Measurements from ENCODE around the gene CAPN10.

Gene CAPN10

DNA sequence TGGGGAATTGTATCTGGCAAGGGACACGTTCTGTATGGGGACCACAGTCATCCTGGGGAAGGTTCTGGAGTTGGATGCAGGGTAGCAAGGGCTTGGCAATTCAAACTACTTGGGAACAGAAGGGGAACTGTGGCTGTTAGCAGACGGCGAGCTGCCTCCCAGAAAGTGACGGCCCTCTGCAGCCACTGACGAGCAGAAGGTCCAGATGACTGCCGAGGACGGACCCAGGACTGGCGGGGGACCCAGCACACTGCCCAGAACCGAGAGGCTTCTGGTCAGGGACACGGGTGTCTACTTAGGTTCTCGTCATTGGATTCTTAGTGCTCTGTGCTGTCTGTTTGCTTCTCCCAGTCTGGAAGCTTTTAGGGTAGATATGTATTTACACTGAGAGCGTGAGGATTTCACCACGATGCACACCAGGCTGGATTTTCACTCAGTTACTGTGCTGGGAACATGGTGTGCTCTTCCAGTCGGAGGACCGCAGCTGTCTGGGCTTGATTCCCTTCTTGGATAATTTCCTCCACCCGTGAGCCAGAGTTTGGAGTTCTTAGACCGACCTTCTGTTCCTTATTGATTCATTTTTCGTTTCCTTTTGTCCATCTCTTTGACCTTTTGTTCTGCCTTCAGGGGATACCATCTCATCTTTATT, 52.1 kb downstream of the CAPN10 start:
- no peak for DNase-seq (ENCODE audit: low spot score)

- no peak for DNase-seq (ENCODE audit: low spot score)
Measured at GRCh38 chr2:240639566-240639965, 53.0 kb downstream of the CAPN10 start.

DNA sequence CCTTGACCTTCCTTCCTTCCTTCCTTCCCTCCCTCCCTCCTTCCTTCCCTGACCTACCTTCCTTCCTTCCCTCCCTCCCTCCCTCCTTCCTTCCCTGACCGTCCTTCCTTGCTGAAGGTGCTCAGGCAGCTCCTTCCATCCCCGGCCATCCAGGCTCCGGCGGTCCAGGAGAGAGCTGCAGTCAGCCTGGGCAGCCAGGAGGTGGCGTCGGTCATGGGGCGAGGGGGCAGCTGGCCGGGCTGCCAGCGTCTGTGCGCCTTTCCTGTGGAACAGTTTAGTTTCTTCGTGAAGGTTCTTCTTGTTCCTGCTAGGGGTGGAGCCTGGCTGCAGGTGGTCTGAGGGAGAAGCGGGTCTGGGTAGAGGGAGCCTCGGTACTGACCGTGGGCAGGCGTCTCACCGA, 54.4 kb downstream of the CAPN10 start:
- peak; percentile 90 for DNase-seq (ENCODE audit: low spot score)

DNA sequence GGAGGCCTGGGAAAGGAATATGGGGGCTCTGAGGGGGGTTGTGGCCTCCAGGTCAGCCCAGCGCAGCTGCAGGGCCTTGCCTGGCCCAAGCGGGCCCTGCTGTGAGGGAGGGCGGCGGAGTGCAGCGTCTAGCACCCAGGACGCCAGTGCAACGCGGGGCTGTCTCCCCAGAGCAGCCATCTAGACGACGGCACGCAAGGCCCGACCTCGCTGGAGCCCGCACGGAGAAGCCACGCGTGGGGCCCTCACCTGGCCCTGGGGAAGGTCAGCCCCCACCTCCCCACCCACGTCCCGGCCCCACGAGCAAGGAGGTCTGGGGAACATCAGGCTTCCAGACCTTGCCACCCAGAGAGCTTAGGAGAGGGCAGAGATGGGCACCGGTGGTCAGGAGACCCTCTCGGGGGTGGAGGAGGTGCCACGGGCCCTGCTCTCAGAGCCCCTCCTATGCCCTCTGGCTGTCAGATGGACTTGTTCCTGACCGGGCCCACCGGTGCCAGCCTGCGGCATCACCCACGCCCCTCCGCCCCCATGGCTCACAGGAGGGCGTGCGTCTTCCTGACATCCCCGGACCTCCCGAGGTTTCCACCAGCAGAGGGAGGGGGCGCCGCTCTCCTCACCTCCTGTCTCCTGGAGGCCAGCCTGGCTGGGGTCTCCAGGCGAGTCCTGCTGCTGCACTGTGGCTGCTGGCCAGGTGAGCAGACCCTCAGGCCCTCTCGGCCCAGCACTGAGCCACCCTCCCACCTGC, 55.7 kb downstream of the CAPN10 start:
- peak; percentile 9 for DNase-seq (ENCODE audit: low spot score)

DNA sequence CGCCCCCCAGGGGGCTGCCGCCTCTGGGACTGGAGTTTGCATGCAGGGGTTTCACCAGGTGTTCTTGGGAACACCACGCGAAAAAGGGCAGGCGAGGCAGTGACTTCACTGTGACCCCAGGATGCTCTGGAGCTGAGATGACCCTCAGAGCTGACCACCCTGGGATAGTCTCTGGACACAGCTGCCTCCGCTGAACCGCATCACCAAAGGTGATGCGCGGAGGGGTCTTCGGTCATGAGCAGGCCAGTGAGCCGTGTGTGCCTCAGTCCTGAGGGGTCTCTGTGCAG, 56.2 kb downstream of the CAPN10 start:
- no peak for DNase-seq (ENCODE audit: low spot score)

DNA sequence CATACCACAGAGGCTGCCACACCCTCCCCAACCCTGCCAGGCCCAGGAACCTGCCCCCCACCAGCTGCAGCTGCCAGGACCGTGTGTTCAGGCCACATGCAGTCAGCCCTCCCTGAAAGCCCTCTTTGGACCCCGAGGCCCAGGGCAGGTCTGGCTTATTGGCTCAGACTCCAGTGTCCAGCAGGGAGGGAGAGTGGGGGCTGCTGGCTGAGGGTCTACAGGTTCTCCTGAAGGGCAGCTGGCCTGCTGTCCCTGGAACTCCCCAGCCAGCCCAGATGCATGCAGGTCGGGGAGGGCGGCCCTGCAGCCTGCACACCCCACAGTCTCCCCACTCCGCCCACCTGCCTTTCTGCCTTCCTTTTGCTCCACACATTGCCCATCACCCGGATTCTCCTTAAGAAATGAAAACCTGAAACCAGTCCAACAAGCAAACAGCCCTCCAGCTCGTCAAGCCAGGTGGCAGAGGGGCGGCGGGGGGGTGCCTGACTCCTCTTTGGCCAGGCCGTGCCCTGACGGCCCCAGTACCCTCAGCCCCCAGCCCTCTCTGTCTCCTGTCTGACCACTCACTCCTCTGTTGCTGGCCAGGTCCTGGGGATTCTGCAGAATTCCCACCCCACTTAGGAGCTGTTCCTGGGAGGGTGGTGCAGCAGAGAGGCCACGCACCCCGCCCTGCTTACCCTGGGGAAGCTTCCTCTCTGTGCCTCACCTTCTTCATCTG, 56.7 kb downstream of the CAPN10 start:
- peak; percentile 6 for DNase-seq (ENCODE audit: low spot score)

DNA sequence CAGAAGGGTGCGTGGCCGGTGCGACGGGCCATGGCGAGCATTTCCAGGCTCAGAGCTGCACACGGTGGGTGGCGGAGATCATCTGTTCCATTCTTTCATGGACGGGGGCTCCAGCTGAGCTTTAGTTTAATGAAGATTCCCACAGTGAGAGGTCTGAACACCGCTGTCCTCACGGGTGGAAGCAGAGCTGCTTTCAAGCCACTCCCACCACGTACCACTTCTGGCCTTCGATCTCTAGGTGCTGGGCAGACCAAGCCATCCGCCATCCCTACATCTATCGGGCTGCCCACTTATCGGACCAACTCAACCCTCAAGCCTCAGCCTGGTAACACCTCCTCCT, 57.2 kb downstream of the CAPN10 start:
- DNase-seq (ENCODE audit: low spot score): peak; percentile 7

DNA sequence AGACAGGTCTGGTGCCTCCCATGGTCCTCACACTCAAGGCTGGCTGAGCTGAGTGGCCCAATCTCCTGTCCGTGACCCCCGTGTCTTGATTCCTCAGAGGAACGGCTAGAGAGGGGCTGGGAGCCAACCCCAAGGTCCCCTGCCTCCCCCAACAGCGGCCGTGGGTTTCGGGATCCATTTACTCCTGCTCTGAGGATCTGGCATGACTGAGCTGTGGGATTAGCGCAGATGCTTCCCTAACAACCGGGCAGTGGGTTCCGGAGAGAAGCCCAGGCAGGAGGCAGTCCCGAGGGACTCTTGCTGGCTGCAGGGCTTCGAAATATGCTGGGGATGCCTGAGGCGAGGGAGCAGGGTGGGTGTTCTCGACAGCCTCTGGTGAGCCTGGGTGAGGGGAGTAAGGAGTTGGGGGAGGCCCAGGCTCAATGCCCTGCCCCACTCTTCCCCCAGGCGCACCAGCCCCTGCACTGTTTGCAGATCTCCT, 57.7 kb downstream of the CAPN10 start:
- DNase-seq (ENCODE audit: low spot score): peak; percentile 7

DNA sequence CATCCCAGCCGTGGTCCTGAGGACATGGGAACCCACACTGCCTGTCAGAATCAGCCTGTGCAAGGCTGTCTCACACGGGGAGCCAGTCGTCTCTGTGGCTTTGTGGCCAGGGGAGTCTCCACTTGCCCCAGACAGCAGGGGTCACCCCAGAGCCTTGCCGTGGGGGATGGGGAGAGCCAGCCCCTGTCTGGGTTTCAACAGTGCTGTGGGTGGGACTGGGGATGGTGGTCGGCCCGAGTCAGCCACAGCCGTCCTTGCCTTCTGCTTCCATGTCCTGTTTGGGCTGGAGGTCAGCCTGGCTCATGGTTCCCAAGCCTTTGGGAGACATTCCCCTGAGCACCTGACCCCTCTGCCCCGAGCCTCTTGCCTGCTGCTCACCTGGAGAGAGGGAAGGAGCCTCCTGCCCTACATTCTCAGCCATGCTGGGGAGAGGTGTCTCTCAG, 58.3 kb downstream of the CAPN10 start:
- peak; percentile 7 for DNase-seq (ENCODE audit: low spot score)

- DNase-seq (ENCODE audit: low spot score): peak; percentile 8
Measured at GRCh38 chr2:240645346-240645745, 58.8 kb downstream of the CAPN10 start.

DNA sequence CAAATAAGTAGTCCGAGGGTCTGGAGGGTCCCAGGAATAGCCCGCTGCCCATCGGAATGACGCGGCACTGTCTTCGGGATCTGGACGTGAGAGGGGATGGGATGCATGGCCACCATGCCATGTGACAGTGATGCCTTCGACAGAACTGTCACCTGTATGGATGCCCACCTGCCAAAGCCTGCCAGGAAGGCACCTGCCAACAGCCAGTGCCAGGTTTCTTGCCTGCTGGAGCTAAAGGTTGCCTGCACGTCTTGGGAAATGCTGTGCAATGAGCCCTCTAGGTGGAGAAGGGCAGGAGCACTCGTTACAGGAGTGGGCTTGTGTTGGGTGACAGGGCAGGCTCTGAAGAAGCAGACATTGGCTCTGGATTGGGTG, 59.3 kb downstream of the CAPN10 start:
- peak; percentile 9 for DNase-seq (ENCODE audit: low spot score)

GRCh38 chr2:240646176-240646899, 59.8 kb downstream of the CAPN10 start:
- DNase-seq (ENCODE audit: low spot score): peak; percentile 9

- DNase-seq (ENCODE audit: low spot score): no peak
Measured at GRCh38 chr2:240646900-240647502, 60.5 kb downstream of the CAPN10 start.

GRCh38 chr2:240647503-240648154, 61.1 kb downstream of the CAPN10 start:
- DNase-seq (ENCODE audit: low spot score): peak; percentile 8

GRCh38 chr2:240648155-240648649, 61.7 kb downstream of the CAPN10 start:
- DNase-seq (ENCODE audit: low spot score): peak; percentile 4
